WERI-Rb-1 (cell line): ENCODE data around the gene SLIT3.

Experiments used
- DNase-seq: peaks from one replicate; pipeline ENCODE4 v3.0.0-alpha.2; 2020
- H3K27ac ChIP-seq: fragments of 250-450 bp; sonication (Bioruptor Pico); 2 replicates; pipeline ENCODE4 v1.5.1; 2020; ENCODE audit warnings: mild to moderate bottlenecking, moderate library complexity
- H3K27me3 ChIP-seq: fragments of 250-450 bp; sonication (Bioruptor Pico); 2 replicates; pipeline ENCODE4 v1.5.1; 2021; ENCODE audit warnings: mild to moderate bottlenecking, low read depth, moderate library complexity; ENCODE audit not compliant: insufficient read depth, severe bottlenecking
- H3K36me3 ChIP-seq: fragments of 250-450 bp; sonication (Bioruptor Pico); 2 replicates; pipeline ENCODE4 v1.5.1; 2020; ENCODE audit warnings: mild to moderate bottlenecking, moderate library complexity
- H3K4me3 ChIP-seq: 2 replicates; pipeline ENCODE4 v1.5.1; 2011; ENCODE audit warnings: low read depth, mild to moderate bottlenecking, control low read depth, low read length
- H3K9me3 ChIP-seq: fragments of 250-450 bp; sonication (Bioruptor Pico); 2 replicates; pipeline ENCODE4 v1.5.1; 2021; ENCODE audit warnings: mild to moderate bottlenecking, moderate library complexity; ENCODE audit not compliant: severe bottlenecking
- CTCF ChIP-seq: IDR thresholded peaks from 2 replicates; pipeline ENCODE4 v1.5.1; 2011; ENCODE audit warnings: low read depth, mild to moderate bottlenecking, control low read depth, inconsistent platforms, low read length

Gene SLIT3

GRCh38 chr5:169139480-169140050 lies 161.4 kb downstream of the SLIT3 start:
- TF ChIP-seq CTCF: no peak
- peaks cover 79% of the 10 kb centered on the region for H3K27me3 ChIP-seq
- no peaks in the 10 kb centered on the region for H3K36me3 ChIP-seq
- no peak overlapping the region for H3K4me3 ChIP-seq
- H3K9me3 ChIP-seq: no peaks in the 10 kb centered on the region
- DNase-seq: no peak
- H3K27ac ChIP-seq: no peak overlapping the region

GRCh38 chr5:169133531-169133930 lies 167.4 kb downstream of the SLIT3 start:
- no peak for TF ChIP-seq CTCF
- Histone ChIP-seq H3K9me3 (no peaks in the 10 kb centered on the region), H3K36me3 (no peaks in the 10 kb centered on the region), H3K27me3 (peaks cover 79% of the 10 kb centered on the region), H3K4me3 (no peak overlapping the region), H3K27ac (no peak overlapping the region)
- DNase-seq: no peak

GRCh38 chr5:169132302-169132660 lies 168.7 kb downstream of the SLIT3 start:
- TF ChIP-seq CTCF: no peak
- no peak overlapping the region for H3K4me3 ChIP-seq
- H3K9me3 ChIP-seq: no peaks in the 10 kb centered on the region
- no peak overlapping the region for H3K27ac ChIP-seq
- no peak for DNase-seq
- H3K36me3 ChIP-seq: no peaks in the 10 kb centered on the region
- H3K27me3 ChIP-seq: peaks cover 77% of the 10 kb centered on the region

GRCh38 chr5:169131616-169132301 lies 169.2 kb downstream of the SLIT3 start:
- TF ChIP-seq CTCF: no peak
- no peak for DNase-seq
- H3K4me3 ChIP-seq: no peak overlapping the region
- no peaks in the 10 kb centered on the region for H3K9me3 ChIP-seq
- peaks cover 79% of the 10 kb centered on the region for H3K27me3 ChIP-seq
- no peak overlapping the region for H3K27ac ChIP-seq
- no peaks in the 10 kb centered on the region for H3K36me3 ChIP-seq

- no peak overlapping the region for H3K27ac ChIP-seq
- no peak for DNase-seq
- no peak for TF ChIP-seq CTCF
- H3K27me3 ChIP-seq: peaks cover 77% of the 10 kb centered on the region
- H3K4me3 ChIP-seq: no peak overlapping the region
- no peaks in the 10 kb centered on the region for H3K36me3 ChIP-seq
- no peaks in the 10 kb centered on the region for H3K9me3 ChIP-seq
Measured at GRCh38 chr5:169128679-169129078, 172.3 kb downstream of the SLIT3 start.

GRCh38 chr5:169127431-169127830 lies 173.5 kb downstream of the SLIT3 start:
- DNase-seq: no peak
- Histone ChIP-seq H3K27me3 (peaks cover 76% of the 10 kb centered on the region), H3K27ac (no peak overlapping the region), H3K9me3 (no peaks in the 10 kb centered on the region), H3K4me3 (no peak overlapping the region), H3K36me3 (no peaks in the 10 kb centered on the region)
- no peak for TF ChIP-seq CTCF
